DOHH2 (cell line): ENCODE data around the gene BAD.

Experiments
- H3F3A ChIP-seq: fragments of 200-600 bp; sonication (generic), shearing (Covaris generic); 2 replicates; pipeline ENCODE4 v1.6.0; 2016; ENCODE audit warnings: antibody characterized with exemption, mild to moderate bottlenecking; ENCODE audit not compliant: control insufficient read depth, insufficient read depth
- H3K27ac ChIP-seq: fragments of 200-600 bp; sonication (generic); 2 replicates; pipeline ENCODE4 v1.5.1; 2014; ENCODE audit warnings: low read depth, mild to moderate bottlenecking, low read length, moderate library complexity
- H3K27me3 ChIP-seq: fragments of 200-600 bp; sonication (generic); 2 replicates; pipeline ENCODE4 v1.6.1; 2014; ENCODE audit warnings: mild to moderate bottlenecking, low read length, mixed read lengths; ENCODE audit not compliant: control insufficient read depth
- H3K36me3 ChIP-seq: fragments of 200-600 bp; sonication (generic); 2 replicates; pipeline ENCODE4 v1.6.1; 2014; ENCODE audit warnings: mild to moderate bottlenecking, low read length, moderate library complexity, mixed read lengths; ENCODE audit not compliant: control insufficient read depth
- H3K4me1 ChIP-seq: fragments of 200-600 bp; sonication (generic); 2 replicates; pipeline ENCODE4 v1.6.1; 2014; ENCODE audit warnings: mild to moderate bottlenecking, low read length, mixed read lengths; ENCODE audit not compliant: control insufficient read depth
- H3K4me2 ChIP-seq: fragments of 200-600 bp; sonication (generic); 2 replicates; pipeline ENCODE4 v1.6.0; 2014; ENCODE audit warnings: mild to moderate bottlenecking, low read length, moderate library complexity
- H3K4me3 ChIP-seq: fragments of 200-600 bp; sonication (generic); 2 replicates; pipeline ENCODE4 v1.5.1; 2014; ENCODE audit warnings: mild to moderate bottlenecking, low read length, mixed read lengths
- H3K79me2 ChIP-seq: fragments of 200-600 bp; sonication (generic); 2 replicates; pipeline ENCODE4 v1.6.1; 2014; ENCODE audit warnings: mild to moderate bottlenecking, low read length, mixed read lengths; ENCODE audit not compliant: control insufficient read depth
- H3K9me2 ChIP-seq: fragments of 200-600 bp; sonication (generic); replicated peaks from 2 replicates; pipeline ENCODE4 v1.6.1; 2014; ENCODE audit warnings: mild to moderate bottlenecking, low read length, mixed read lengths; ENCODE audit not compliant: control insufficient read depth
- H3K9me3 ChIP-seq: fragments of 200-600 bp; sonication (generic); 2 replicates; pipeline ENCODE4 v1.6.1; 2014; ENCODE audit warnings: antibody characterized with exemption, low read length, mixed read lengths; ENCODE audit not compliant: control insufficient read depth, insufficient read depth
- H4K20me1 ChIP-seq: fragments of 200-600 bp; sonication (generic); 2 replicates; pipeline ENCODE4 v1.6.0; 2014; ENCODE audit warnings: low read depth, mild to moderate bottlenecking, antibody characterized with exemption, low read length, moderate library complexity; ENCODE audit not compliant: control insufficient read depth, insufficient read depth
- CTCF ChIP-seq: fragments of 200-600 bp; sonication (generic); IDR thresholded peaks from one replicate; pipeline ENCODE4 v1.5.1; 2014; ENCODE audit warnings: antibody characterized with exemption, mild to moderate bottlenecking, low read depth, low read length; ENCODE audit not compliant: poor library complexity, severe bottlenecking
- EZH2phosphoT487 ChIP-seq: fragments of 200-600 bp; sonication (generic); IDR thresholded peaks from 2 replicates; pipeline ENCODE4 v1.6.1; 2017; ENCODE audit warnings: borderline replicate concordance, mild to moderate bottlenecking, antibody characterized with exemption, low read length, moderate library complexity, mixed read lengths

BAD gene

DNA sequence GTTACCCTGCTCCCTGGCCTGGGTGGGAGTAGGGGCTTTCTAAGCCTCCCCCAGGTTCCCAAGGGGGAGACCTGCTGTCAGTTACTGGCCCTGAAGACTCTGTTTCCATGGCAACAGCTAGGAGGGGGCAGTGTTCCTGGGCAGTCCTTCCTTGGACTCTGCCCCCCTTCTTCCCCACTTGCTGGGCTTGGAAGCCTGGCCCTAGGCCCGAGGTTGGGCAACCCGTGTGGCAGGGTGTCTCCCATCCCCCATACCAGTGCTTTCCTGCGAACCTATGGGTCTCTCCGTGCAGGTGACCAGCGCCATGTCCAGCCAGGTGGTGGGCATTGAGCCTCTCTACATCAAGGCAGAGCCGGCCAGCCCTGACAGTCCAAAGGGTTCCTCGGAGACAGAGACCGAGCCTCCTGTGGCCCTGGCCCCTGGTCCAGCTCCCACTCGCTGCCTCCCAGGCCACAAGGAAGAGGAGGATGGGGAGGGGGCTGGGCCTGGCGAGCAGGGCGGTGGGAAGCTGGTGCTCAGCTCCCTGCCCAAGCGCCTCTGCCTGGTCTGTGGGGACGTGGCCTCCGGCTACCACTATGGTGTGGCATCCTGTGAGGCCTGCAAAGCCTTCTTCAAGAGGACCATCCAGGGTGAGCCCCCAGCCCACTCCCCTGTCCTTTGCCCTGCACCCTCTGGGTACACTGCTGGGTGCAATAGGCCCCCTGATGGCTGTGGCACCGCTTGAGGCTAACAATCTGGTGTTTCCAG lies 22.6 kb upstream of the BAD start:
- Histone ChIP-seq H3K4me3 (peak overlapping the region; percentile 99), H3F3A (no peaks in the 10 kb centered on the region; the same call in 1 of the 2 replicates), H3K27ac (peak overlapping the region; percentile 63), H3K9me2 (no peaks in the 10 kb centered on the region), H3K27me3 (no peaks in the 10 kb centered on the region), H3K36me3 (peaks cover 38% of the 10 kb centered on the region), H3K9me3 (no peaks in the 10 kb centered on the region), H3K4me2 (peak overlapping the region; percentile 87), H3K79me2 (peaks cover 52% of the 10 kb centered on the region), H3K4me1 (peaks cover 26% of the 10 kb centered on the region), H4K20me1 (no peaks in the 10 kb centered on the region)
- TF ChIP-seq CTCF (no peak), EZH2phosphoT487 (no peak)

- no peaks in the 10 kb centered on the region for H4K20me1 ChIP-seq
- TF ChIP-seq CTCF (no peak), EZH2phosphoT487 (no peak)
- peaks cover 26% of the 10 kb centered on the region for H3K4me1 ChIP-seq
- H3K27ac ChIP-seq, result peak overlapping the region; percentile 63
- peak overlapping the region; percentile 87 for H3K4me2 ChIP-seq
- H3K9me2 ChIP-seq, result no peaks in the 10 kb centered on the region
- peak overlapping the region; percentile 99 for H3K4me3 ChIP-seq
- no peaks in the 10 kb centered on the region for H3K9me3 ChIP-seq
- no peaks in the 10 kb centered on the region for H3K27me3 ChIP-seq
- H3K79me2 ChIP-seq, result peaks cover 52% of the 10 kb centered on the region
- H3F3A ChIP-seq, result no peaks in the 10 kb centered on the region; the same call in 1 of the 2 replicates
- H3K36me3 ChIP-seq, result peaks cover 38% of the 10 kb centered on the region
These were observed 22.1 kb upstream of the BAD start for GRCh38 chr11:64306563-64306875.

DNA sequence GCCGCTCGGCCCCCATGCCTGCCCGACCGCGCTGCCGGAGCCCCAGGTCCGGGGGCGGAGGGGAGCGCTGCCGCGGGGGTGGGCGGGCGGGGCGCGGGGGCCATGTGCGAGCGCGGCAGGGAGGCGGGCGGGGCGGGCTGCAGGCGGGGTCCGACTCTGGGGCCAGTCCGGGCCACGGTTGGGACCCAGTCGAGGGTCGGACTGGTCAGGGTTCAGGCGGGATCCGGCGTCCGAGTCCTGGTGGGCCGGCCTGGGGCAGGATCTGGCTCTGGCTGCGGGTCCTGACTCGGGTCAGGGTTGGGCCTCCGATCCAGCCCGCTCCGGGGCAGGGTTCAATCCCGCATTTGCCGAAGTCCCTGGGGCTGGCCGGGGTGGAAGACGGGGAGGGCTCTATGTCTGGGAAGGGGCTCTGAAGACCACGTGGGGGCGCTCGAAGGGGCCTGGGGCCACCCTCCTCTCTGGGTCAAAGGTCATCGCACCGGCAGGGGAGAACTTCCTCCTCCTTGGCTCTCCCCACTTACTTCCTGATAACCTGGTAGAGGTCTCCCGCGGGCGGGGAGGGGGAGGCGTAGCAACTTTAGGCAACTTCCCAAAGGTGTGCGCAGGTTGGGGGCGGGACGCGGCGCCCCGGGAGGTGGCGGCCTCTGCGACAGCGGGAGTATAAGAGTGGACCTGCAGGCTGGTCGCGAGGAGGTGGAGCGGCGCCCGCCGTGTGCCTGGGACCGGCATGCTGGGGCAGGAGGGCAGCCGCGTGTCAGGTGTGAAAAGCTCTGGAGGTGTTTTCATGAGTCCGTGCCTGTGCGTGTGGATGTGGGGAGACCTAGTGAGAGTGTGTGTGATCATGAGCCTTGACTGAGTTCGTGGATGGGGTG lies 21.5 kb upstream of the BAD start:
- H3K4me2 ChIP-seq, result peak overlapping the region; percentile 87
- no peaks in the 10 kb centered on the region for H3K9me2 ChIP-seq
- TF ChIP-seq CTCF, result peak; percentile 71
- TF ChIP-seq EZH2phosphoT487, result no peak
- H3K4me1 ChIP-seq, result peaks cover 29% of the 10 kb centered on the region
- H3K27ac ChIP-seq, result peak overlapping the region; percentile 63
- H3K4me3 ChIP-seq, result peak overlapping the region; percentile 99
- H3K9me3 ChIP-seq, result no peaks in the 10 kb centered on the region
- H3K36me3 ChIP-seq, result peaks cover 36% of the 10 kb centered on the region
- H3F3A ChIP-seq, result no peaks in the 10 kb centered on the region; the same call in 1 of the 2 replicates
- H4K20me1 ChIP-seq, result no peaks in the 10 kb centered on the region
- H3K79me2 ChIP-seq, result peaks cover 47% of the 10 kb centered on the region
- H3K27me3 ChIP-seq, result peaks cover under 1% of the 10 kb centered on the region
